ENCODE data around the gene CXCR5. TPM values are rescaled to one million over a fixed set of nuclear protein-coding genes. Genes with fewer than 3 reads are reported as not detected.
"Not testable (repeated sequence)": the region's sequence is repeated elsewhere in the genome, so short reads cannot be mapped to it uniquely, and the experiment has no call there.

Gene CXCR5, protein sequence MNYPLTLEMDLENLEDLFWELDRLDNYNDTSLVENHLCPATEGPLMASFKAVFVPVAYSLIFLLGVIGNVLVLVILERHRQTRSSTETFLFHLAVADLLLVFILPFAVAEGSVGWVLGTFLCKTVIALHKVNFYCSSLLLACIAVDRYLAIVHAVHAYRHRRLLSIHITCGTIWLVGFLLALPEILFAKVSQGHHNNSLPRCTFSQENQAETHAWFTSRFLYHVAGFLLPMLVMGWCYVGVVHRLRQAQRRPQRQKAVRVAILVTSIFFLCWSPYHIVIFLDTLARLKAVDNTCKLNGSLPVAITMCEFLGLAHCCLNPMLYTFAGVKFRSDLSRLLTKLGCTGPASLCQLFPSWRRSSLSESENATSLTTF
- polyA plus RNA-seq (2014; cell fraction: cytosol; rRNA removed) = not detected in 2 replicates
- not detected in 2 replicates for polyA plus RNA-seq (2014; cell fraction: nucleus; rRNA removed)

GRCh38 chr11:118883368-118884071 is at the start of gene CXCR5:
Gene CXCR5, plus strand, starts transcription at chr11:118883892. Its CDS starts 50 bp downstream, at chr11:118883942.
- DNase-seq (ENCODE audit: low spot score) = no peak

DNA sequence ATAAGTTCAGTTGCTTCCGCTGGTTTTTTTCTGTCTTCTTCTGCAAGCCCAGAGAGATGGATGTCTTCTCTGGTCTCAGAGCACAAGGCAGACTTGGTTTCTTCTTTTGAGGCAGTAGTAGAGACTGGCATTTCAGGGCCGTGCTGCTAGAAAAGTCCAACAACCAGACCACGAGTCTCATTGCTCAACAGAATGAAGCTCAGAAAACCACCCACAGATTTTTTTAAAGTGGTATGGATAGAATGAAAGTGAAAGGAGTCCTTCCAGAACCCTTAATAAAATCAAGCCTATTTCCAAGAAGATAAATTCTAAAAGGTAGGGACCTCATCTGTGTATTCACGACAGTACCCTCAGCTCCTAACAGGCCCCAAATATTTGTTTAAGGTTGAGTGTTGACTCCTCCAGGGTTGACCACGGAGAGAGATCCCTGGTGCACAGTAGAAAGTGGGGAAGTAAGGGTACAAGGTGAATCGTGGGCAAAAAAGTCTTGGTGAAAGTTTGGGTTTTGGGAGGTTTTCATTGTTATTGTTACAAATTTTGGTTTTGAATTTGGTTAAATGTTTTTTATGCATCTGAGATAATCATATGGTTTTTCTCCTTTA is 49.2 kb upstream of the CXCR5 start:
- DNase-seq (ENCODE audit: low spot score) = no peak

DNA sequence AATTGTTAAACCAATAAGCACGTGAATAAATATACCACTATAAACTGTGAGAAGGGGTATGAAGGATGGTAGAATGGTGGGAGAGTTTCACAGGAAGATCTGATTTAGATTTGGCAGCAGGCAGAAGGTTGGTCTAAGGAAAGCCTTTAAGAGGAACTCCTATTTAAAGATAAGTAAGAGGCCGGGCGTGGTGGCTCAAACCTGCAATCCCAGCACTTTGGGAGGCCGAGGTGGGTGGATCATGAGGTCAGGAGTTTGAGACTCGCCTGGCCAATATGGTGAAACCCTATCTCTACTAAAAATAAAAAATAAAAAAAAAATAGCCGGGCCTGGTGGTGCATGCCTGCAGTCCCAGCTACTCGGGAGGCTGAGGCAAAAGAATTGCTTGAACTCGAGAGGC is 45.8 kb upstream of the CXCR5 start:
- no peak for DNase-seq (ENCODE audit: low spot score)

DNA sequence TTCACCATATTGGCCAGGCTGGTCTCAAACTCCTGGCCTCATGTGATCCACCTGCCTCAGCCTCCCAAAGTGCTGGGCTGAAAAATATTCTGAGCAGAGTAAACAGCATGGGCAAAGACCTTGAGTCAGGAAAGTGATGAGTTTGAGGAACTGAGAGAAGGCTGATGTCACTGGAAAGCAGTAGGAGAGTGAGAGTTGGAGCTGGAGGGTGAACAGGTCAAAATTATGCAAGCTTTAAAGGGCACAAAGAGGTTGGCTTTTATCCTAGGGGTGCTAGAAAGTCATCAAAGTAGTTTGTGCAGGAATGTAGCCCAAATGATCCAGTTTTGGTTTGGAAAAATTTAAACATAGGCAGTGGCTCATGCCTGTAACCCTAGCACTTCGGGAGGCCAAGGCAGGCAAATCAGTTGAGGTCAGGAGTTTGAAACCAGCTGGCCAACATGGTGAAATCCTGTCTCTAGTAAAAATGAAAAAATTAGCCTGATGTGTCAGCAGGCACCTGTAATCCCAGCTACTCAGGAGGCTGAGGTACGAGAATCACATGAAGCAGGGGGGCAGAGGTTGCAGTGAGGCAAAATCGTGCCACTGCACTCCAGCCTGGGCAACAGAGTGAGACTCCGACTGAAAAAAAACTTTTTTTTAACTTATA is 44.7 kb upstream of the CXCR5 start:
- no peak for DNase-seq (ENCODE audit: low spot score)

GRCh38 chr11:118841469-118842242 is 42.0 kb upstream of the CXCR5 start:
- DNase-seq (ENCODE audit: low spot score) = no peak

DNA sequence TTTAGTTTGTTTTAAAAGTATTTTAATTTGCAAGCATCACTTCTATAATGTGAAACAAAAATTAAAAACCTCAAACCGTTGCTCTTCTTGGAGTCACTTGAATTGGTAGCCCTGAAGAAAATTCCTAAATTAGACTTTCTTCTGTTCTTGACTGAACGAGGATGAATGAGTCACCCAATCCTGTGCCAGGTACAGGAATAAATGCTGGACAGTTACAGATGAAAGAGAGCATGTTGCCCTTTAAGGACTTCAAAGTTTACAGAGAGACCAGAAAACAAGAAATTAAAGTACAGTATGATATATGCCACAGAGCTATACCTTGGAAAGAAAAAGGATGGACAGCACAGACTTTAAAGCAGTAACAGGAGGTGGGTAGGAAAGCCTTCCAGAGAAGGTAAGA is 41.3 kb upstream of the CXCR5 start:
- DNase-seq (ENCODE audit: low spot score) = no peak

GRCh38 chr11:118842843-118843242 is 40.8 kb upstream of the CXCR5 start:
- not testable (repeated sequence) for DNase-seq (ENCODE audit: low spot score)

- no peak for DNase-seq (ENCODE audit: low spot score)
These were observed 40.1 kb upstream of the CXCR5 start for GRCh38 chr11:118843565-118843964.

- DNase-seq (ENCODE audit: low spot score) = no peak
These were observed 38.3 kb upstream of the CXCR5 start for GRCh38 chr11:118845369-118845768.

GRCh38 chr11:118846181-118846935 is 37.3 kb upstream of the CXCR5 start:
- no peak for DNase-seq (ENCODE audit: low spot score)

DNA sequence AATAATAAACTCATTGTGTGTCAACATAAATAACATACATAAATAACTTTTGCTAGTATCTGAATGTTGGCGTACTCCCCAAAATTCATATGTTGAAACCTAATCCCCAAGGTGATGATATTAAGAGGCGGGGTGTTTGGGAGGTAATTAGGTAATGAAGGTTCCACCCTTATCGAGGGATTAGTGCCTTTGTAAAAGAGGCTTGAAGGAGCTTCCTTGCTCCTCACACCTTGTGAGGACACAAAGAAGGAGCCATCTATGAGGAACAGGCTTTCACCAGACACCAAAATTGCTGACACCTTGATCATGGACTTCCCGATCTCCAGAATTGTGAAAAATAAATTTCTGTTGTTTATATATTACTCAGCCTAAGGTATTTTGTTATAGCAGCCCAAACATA is 33.9 kb upstream of the CXCR5 start:
- DNase-seq (ENCODE audit: low spot score) = no peak

GRCh38 chr11:118851970-118852369 is 31.7 kb upstream of the CXCR5 start:
- no peak for DNase-seq (ENCODE audit: low spot score)

GRCh38 chr11:118853678-118854077 is 30.0 kb upstream of the CXCR5 start:
- DNase-seq (ENCODE audit: low spot score) = no peak

GRCh38 chr11:118856314-118856713 is 27.4 kb upstream of the CXCR5 start:
- DNase-seq (ENCODE audit: low spot score) = no peak

GRCh38 chr11:118857385-118857784 is 26.3 kb upstream of the CXCR5 start:
- no peak for DNase-seq (ENCODE audit: low spot score)

GRCh38 chr11:118859973-118860372 is 23.7 kb upstream of the CXCR5 start:
- DNase-seq (ENCODE audit: low spot score) = no peak

DNA sequence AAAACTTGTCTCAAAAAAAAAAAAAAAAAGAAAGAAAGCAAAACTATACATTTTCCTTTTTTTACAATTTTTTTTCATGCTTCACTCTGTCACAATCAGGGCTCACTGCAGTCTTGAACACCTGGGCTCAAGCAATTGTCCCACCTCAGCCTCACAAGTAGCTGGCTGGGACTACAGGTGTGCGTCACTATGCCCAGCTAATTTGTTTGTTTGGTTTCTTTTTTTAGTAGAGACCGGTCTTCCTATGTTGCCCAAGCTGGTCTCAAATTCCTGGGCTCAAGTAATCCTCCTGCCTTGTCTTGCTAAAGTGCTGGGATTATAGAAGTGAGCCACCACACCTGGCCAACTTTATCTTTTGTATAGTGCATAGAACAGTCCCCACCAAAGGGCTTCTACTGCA is 15.0 kb upstream of the CXCR5 start:
- no peak for DNase-seq (ENCODE audit: low spot score)

GRCh38 chr11:118870396-118871343 is 13.0 kb upstream of the CXCR5 start:
- no peak for DNase-seq (ENCODE audit: low spot score)

DNA sequence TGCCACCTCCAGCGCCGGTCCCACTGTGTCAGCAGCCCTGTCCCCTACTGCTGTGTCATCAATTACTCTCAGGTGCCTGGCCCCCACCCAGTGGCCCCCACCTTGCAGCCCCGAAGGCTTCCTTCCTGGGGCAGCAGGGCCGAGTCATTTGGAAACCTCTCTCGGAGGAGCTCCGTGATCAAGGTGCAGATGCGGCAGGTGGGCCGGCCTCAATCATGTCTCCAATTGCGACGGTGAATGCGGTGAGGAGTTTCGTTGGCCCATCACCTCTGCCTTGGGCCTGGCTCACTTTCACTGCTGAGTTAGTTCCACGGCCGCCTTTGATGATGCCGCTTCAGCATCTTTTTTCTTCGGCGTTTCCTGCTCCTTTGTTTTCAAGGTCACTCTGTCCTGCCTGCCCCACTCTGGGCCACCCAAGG is 11.3 kb upstream of the CXCR5 start:
- no peak for DNase-seq (ENCODE audit: low spot score)

Data from SK-N-DZ (cell line).